Adrenal gland (tissue), 12 donors: Measurements from ENCODE around the gene SKP1. TPM values are rescaled to one million over a fixed set of nuclear protein-coding genes. Genes with fewer than 3 reads are reported as not detected.
A peak's percentile ranks its signal among the peaks of the same experiment; 100 is the strongest.

Source experiments
- DNase-seq, 7 donors: peaks; one replicate each; pipeline ENCODE4 v3.0.0-alpha.2; 2019 to 2020
- H3K27ac ChIP-seq, 5 donors: fragments of 200-600 bp; sonication (generic) in 4 of 5; 1 replicate in 3 of 5; 2 replicates in 2 of 5; pipeline versions ENCODE4 v1.5.1 to v1.8.0; 2016 to 2020; ENCODE audit warnings: mild to moderate bottlenecking in 1 of 5
- H3K27me3 ChIP-seq: fragments of 200-600 bp; 2 replicates; pipeline ENCODE4 v1.8.0; 2021
- H3K36me3 ChIP-seq, 2 donors: fragments of 200-600 bp; replicated peaks in 1 of 2; 1 replicate in 1 of 2; 2 replicates in 1 of 2; pipeline versions ENCODE4 v1.5.1 to v1.8.0; 2018 to 2022
- H3K4me1 ChIP-seq, 2 donors: fragments of 200-600 bp; replicated peaks in 1 of 2; 1 replicate in 1 of 2; 2 replicates in 1 of 2; pipeline versions ENCODE4 v1.5.1 to v1.8.0; 2018 to 2021
- H3K4me3 ChIP-seq, 4 donors: fragments of 200-600 bp; sonication (generic) in 3 of 4; one replicate each; pipeline ENCODE4 v1.5.1; 2016 to 2018
- H3K9me3 ChIP-seq, 3 donors: fragments of 200-600 bp; sonication (generic) in 1 of 3; replicated peaks in 1 of 3; 1 replicate in 2 of 3; 2 replicates in 1 of 3; pipeline versions ENCODE4 v1.5.1 to v1.8.0; 2016 to 2021
- CTCF ChIP-seq, 6 experiments: fragments of 450-650 bp in 4 of 6; fragments of 200-600 bp in 2 of 6; sonication (generic) in 1 of 6; IDR thresholded peaks; 1 replicate in 5 of 6; 2 replicates in 1 of 6; pipeline versions ENCODE4 v1.5.1 to v1.8.0; 2016 to 2021; ENCODE audit warnings: antibody characterized with exemption in 6 of 6, mild to moderate bottlenecking in 2 of 6, moderate library complexity in 1 of 6
- POLR2A ChIP-seq, 2 donors: fragments of 450-650 bp; IDR thresholded peaks; one replicate each; pipeline ENCODE4 v1.6.1; 2017; ENCODE audit warnings: antibody characterized with exemption in 2 of 2, mild to moderate bottlenecking in 2 of 2, moderate library complexity in 1 of 2
- WGBS, 4 donors: extraction: QIAGEN DNeasy Blood & Tissue Kit in 2 of 4; methylation state at CpG; one replicate each; pipeline versions ENCODE4 v1.1.5 to v1.1.7; 2013 to 2017; 5-methylcytosine and 5-hydroxymethylcytosine counted together
- intact Hi-C, 2 donors: fragments of 100-400 bp; cut with DNase I; formaldehyde crosslinking; loops; one replicate each; pipeline versions ENCODE4 v1.14.1 to v1.15.0; 2022 to 2023
- polyA plus RNA-seq, 3 donors: library from polyadenylated mRNA; stranded (reverse); fragments of 200-250 nt in 2 of 3; fragments of 350-450 nt in 1 of 3; fragmentation: Illumina TruSeq in 1 of 3; extraction: RNeasy Lipid Tissue Mini Kit (QIAGEN cat#74804) in 1 of 3; gene quantifications; one replicate each; pipeline ENCODE4 v1.2.3, GENCODE V29; 2013 to 2014
- total RNA-seq, 9 donors: library from RNA; depleted of rRNA in 4 of 9; stranded (reverse); fragments of >200 nt in 4 of 9; fragments of 120-200 nt in 1 of 9; fragmentation: NEBNext Ultra II Directional in 1 of 9; extraction: Animal tissue kit (Norgen Biotek cat#: 25700) in 1 of 9; gene quantifications; one replicate each; pipeline versions ENCODE4 v1.1.0 to v1.2.4, GENCODE V29; 2013 to 2023
- donor health status: healthy with polysubstance abuse.
- donor health status: Bipolar disorder and iron deficiency.
- donor health status: DM: yes; HTN: yes; CAD: no.
- donor health status: DM: no; HTN: no; CAD: no.
- donor health status: DM: no; HTN: no; CAD: no.
- donor health status: DM: yes; HTN: yes; CAD: no.

SKP1 gene
- total and polyA plus RNA-seq, 12 donors, result 121 to 1,485 (median 377) TPM

DNA sequence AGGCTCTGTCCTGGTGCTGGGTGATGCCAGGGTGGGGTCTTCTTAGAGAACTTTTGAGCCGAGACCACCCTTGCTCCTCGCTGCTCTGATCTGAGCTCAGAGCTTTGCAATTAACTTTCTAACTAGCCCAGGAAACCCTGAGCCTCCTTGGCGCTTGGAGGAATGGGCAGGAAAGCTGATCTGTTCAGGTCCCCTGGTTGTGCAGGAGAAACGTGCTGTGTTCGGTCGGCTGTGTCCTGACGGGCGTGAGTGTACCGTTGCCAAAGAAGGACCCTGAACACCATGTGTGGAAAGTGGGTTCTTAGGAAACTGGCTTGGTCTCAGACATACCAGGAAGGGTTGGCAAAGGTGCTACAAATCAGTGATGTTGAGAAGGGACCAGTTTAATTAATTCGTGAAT, 60.5 kb downstream of the SKP1 start:
- Histone ChIP-seq H3K9me3 (no peaks in the 10 kb centered on the region), H3K27me3 (no peaks in the 10 kb centered on the region), H3K36me3 (no peaks in the 10 kb centered on the region), H3K4me3 (no peak overlapping the region), H3K4me1 (peaks cover 6 to 12% of the 10 kb centered on the region in 2 donors), H3K27ac (no peak overlapping the region)
- no peak for DNase-seq
- WGBS, 4 donors, result 93 to 98% (median 95%) methylated on average over 10 of the region's 10 CpGs
- intact Hi-C loops, result no loop called here
- no peak for TF ChIP-seq POLR2A (IDR thresholded peaks at IDR 0.05)
- TF ChIP-seq CTCF (IDR thresholded peaks at IDR 0.05), result no peak

DNA sequence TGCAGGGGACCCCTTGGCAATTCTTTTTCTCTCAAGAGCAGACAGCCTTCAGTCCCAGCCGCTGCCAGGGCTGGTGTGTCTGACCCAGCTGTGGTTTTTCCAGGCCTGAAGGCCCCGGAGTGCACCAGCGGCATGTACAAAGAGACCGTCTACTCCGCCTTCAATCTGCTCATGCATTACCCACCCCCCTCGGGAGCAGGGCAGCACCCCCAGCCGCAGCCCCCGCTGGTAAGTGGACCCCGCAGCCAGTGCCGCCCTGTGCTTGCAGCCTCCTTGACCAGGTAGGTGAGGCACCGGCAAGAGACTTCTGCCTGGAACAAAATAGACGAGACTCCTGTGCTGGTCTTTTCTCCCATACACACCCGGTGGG, 61.0 kb downstream of the SKP1 start:
- H3K4me1 ChIP-seq, result peaks cover 6 to 12% of the 10 kb centered on the region in 2 donors
- no peaks in the 10 kb centered on the region for H3K36me3 ChIP-seq
- TF ChIP-seq POLR2A (IDR thresholded peaks at IDR 0.05) (no peak), CTCF (IDR thresholded peaks at IDR 0.05) (no peak)
- WGBS, 4 donors, result 55 to 73% (median 63%) methylated on average over 6 to 13 of the region's 13 CpGs
- H3K4me3 ChIP-seq, result peak overlapping the region in 1 of 4 donors; percentile 74
- no peaks in the 10 kb centered on the region for H3K9me3 ChIP-seq
- no peak overlapping the region for H3K27ac ChIP-seq
- no peaks in the 10 kb centered on the region for H3K27me3 ChIP-seq
- DNase-seq, result peak in 2 of 7 donors; percentile 33 to 35
- intact Hi-C loops, result no loop called here

DNA sequence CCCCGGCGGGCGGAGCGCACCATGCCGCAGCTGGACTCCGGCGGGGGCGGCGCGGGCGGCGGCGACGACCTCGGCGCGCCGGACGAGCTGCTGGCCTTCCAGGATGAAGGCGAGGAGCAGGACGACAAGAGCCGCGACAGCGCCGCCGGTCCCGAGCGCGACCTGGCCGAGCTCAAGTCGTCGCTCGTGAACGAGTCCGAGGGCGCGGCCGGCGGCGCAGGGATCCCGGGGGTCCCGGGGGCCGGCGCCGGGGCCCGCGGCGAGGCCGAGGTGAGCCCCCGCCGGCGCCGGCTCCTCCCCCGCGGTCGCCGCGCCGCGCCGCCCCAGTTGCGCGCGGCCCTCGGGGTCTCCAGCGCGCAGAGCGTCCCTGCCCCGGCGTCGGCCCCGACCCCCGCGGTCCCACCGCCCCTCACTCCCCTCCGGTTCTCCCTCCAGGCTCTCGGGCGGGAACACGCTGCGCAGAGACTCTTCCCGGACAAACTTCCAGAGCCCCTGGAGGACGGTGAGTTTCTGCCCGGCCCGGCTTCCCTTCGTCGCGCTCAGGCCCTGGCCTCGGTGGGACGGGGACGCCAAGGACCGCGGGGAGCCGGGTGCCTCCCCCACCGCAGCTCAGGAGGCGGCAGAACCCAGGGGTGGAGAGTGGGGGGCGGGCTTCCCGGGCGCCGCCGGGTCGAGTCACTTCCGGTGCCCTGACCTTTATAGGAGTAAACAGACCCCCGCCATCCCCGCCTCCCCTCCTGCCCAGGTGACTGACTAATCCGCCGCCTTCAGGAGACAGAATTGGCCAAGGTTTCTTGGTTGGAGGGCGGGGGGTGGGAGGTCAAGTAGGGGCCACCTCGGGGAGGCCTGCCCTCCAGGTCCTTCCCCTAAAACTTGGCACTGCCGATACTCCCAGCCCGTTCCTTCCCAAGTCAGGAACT, 61.6 kb downstream of the SKP1 start:
- Histone ChIP-seq H3K4me1 (peaks cover 6 to 12% of the 10 kb centered on the region in 2 donors), H3K9me3 (no peaks in the 10 kb centered on the region), H3K36me3 (no peaks in the 10 kb centered on the region), H3K27ac (peak overlapping the region in 1 of 5 donors; percentile 61), H3K27me3 (no peaks in the 10 kb centered on the region), H3K4me3 (peak overlapping the region in 2 of 4 donors; percentile 26 to 74)
- no peak for TF ChIP-seq CTCF (IDR thresholded peaks at IDR 0.05)
- TF ChIP-seq POLR2A (IDR thresholded peaks at IDR 0.05), result no peak
- DNase-seq, result peak in 4 of 7 donors; percentile 35 to 63 (median 48)
- 1 to 13% (median 2%) methylated on average over 17 to 110 of the region's 110 CpGs for WGBS, 4 donors
- intact Hi-C loops, result no loop called here

DNA sequence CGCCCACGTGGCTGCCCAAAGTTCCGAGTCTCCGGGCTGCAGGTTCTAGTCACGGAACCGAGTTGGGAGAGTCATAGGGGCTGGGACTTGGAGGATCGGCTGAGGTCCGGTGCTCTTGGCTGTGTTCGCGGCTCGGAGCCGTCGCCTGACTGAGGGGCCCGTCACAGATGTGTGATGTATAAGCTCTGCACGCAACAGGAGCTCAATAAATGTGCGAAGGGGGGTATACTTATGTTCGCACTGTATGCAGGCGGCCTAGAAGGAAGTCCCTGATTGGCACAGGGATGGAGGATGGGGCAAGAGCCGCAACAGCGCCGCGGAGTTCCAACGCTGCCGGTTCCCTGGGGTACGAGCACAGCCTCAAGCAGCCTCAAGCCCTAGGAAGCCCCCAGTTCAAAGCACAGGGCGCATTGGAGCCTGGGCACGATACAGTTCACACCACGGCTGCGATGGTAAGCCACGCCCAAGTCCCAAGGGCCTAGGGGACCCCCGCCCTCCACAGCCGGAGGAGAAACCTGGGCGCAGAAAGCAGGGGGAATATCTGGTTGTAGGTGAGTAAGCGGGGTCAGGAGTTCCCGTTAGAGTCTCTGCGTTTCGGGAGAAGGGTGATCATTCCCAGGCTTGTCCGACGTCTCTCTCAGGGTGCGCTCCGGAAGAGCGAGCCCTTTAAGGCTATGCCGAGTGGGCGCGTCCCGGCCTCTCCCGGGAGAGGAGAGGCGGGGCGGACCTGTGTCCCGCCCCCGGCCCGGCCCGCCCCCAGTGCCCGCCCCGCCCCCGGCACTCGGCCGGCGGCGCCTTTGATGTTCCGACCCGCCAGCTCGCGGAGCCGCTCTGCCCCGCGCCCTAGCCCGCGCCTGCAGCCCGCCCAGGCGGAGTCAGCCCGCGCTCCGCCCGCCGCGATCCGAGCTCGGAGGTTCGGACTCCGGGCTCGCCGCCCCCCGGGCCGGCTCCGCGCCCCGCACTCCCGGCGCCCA, 62.6 kb downstream of the SKP1 start, which contains the start of gene TCF7:
Gene TCF7, plus strand, starts transcription at position 780 of the 974 bp plus-strand sequence. CDS start 226 bp downstream, outside the sequence.
- WGBS, 4 donors, result 5 to 15% (median 6%) methylated on average over 25 to 90 of the region's 90 CpGs
- no peaks in the 10 kb centered on the region for H3K9me3 ChIP-seq
- peak within 1 kb of the TSS in 2 of 4 donors; percentile 33 to 74 for H3K4me3 ChIP-seq
- intact Hi-C loops, result no loop called here
- no peaks in the 10 kb centered on the region for H3K36me3 ChIP-seq
- TF ChIP-seq CTCF (IDR thresholded peaks at IDR 0.05) (no peak), POLR2A (IDR thresholded peaks at IDR 0.05) (peak in 1 of 2 donors; percentile 43)
- H3K27ac ChIP-seq, result peak within 1 kb of the TSS in 1 of 5 donors; percentile 61
- H3K27me3 ChIP-seq, result no peaks in the 10 kb centered on the region
- H3K4me1 ChIP-seq, result peaks cover 6 to 12% of the 10 kb centered on the region in 2 donors
- DNase-seq, result peak; percentile 71 to 84 (median 81)
